ENCODE data around the gene KCNJ12.

DNA sequence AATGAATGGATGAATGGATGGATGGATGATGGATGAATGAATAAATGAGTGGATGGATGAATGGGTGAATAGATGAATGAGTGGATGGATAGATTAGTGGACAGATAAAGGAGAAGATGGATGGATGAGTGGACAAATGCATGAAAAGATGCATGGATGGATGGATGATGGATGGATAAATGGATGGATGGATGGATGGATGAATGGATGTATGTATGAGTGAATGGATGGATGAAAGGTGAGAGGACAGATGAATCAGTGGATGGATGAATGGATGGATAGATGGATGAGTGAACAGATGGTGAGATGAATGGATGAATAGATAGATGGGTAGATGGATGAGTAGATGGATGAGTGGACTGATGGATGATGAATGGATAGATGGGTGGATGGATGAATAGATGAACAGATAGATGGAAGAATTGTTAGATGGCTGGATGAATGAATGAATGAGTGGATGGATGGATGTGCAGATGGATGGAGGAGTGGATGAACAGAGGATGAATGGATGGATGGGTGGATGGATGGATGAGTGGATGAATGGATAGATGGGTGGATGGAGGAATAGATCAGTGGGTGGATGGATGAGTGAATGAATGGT lies 13.7 kb upstream of the KCNJ12 start:
- TF ChIP-seq CTCF (IDR thresholded peaks at IDR 0.05): no peak
- TF ChIP-seq POLR2AphosphoS5 (IDR thresholded peaks at IDR 0.05; ENCODE audit: insufficient read depth in 1 of 2, low read depth in 1 of 2): no peak
